HEK293 (cell line): Measurements from ENCODE around the gene ATF7IP2.

Experiments used
- CTCF ChIP-seq: fragments of 450-650 bp; formaldehyde crosslinking; IDR thresholded peaks from 2 replicates; pipeline ENCODE4 v1.5.1; 2016; ENCODE audit warnings: missing biosample characterization, missing genetic modification characterization
- HOXA7 ChIP-seq: sonication (generic); formaldehyde crosslinking; IDR thresholded peaks from 2 replicates; pipeline ENCODE4 v1.8.1; 2022; ENCODE audit warnings: missing genetic modification reagents, borderline replicate concordance
- YY1 ChIP-seq: fragments of 450-650 bp; formaldehyde crosslinking; IDR thresholded peaks from 2 replicates; pipeline ENCODE4 v1.5.1; 2018; ENCODE audit warnings: missing biosample characterization, missing genetic modification characterization
- ZFP37 ChIP-seq: fragments of 450-650 bp; formaldehyde crosslinking; IDR thresholded peaks from 2 replicates; pipeline ENCODE4 v1.5.1; 2016; ENCODE audit warnings: missing biosample characterization, missing genetic modification characterization
- ZNF311 ChIP-seq: fragments of 450-650 bp; formaldehyde crosslinking; IDR thresholded peaks from 2 replicates; pipeline ENCODE4 v1.5.1; 2017; ENCODE audit warnings: missing biosample characterization, missing genetic modification characterization, borderline replicate concordance
- ZNF324 ChIP-seq: fragments of 450-650 bp; formaldehyde crosslinking; IDR thresholded peaks from 2 replicates; pipeline ENCODE4 v1.5.1; 2016; ENCODE audit warnings: missing biosample characterization, missing genetic modification characterization
- ZNF350 ChIP-seq: fragments of 450-650 bp; formaldehyde crosslinking; IDR thresholded peaks from 2 replicates; pipeline ENCODE4 v1.5.0; 2017; ENCODE audit warnings: missing biosample characterization, mild to moderate bottlenecking, missing genetic modification characterization
- ZNF473 ChIP-seq: fragments of 450-650 bp; formaldehyde crosslinking; IDR thresholded peaks from 2 replicates; pipeline ENCODE4 v1.5.1; 2017; ENCODE audit warnings: missing biosample characterization, missing genetic modification characterization
- ZNF513 ChIP-seq: fragments of 450-650 bp; IDR thresholded peaks from 2 replicates; pipeline ENCODE4 v1.5.1; 2018; ENCODE audit warnings: missing biosample characterization, missing genetic modification characterization
- ZNF530 ChIP-seq: fragments of 450-650 bp; formaldehyde crosslinking; IDR thresholded peaks from 2 replicates; pipeline ENCODE4 v1.5.1; 2016; ENCODE audit warnings: low read depth, missing biosample characterization, missing genetic modification characterization
- ZNF548 ChIP-seq: fragments of 450-650 bp; formaldehyde crosslinking; IDR thresholded peaks from 2 replicates; pipeline ENCODE4 v1.5.1; 2016; ENCODE audit warnings: missing biosample characterization, missing genetic modification characterization
- ZNF610 ChIP-seq: fragments of 450-650 bp; formaldehyde crosslinking; IDR thresholded peaks from 2 replicates; pipeline ENCODE4 v1.5.1; 2016; ENCODE audit warnings: missing biosample characterization, missing genetic modification characterization, borderline replicate concordance
- ZNF623 ChIP-seq: fragments of 450-650 bp; formaldehyde crosslinking; IDR thresholded peaks from 2 replicates; pipeline ENCODE4 v1.5.1; 2016; ENCODE audit warnings: missing biosample characterization, missing genetic modification characterization
- ZNF777 ChIP-seq: fragments of 450-650 bp; formaldehyde crosslinking; IDR thresholded peaks from 2 replicates; pipeline ENCODE4 v1.5.1; 2017; ENCODE audit warnings: missing biosample characterization, missing genetic modification characterization, borderline replicate concordance

GRCh38 chr16:10490141-10490540, 104.3 kb downstream of the ATF7IP2 start:
- no peak for TF ChIP-seq ZNF513 (tag by site-specific recombination)
- no peak for TF ChIP-seq ZNF777 (tag by site-specific recombination)
- TF ChIP-seq ZNF623 = no peak
- no peak for TF ChIP-seq ZNF610
- no peak for TF ChIP-seq ZNF324 (tag by site-specific recombination)
- no peak for TF ChIP-seq CTCF (tag by site-specific recombination)
- no peak for TF ChIP-seq ZFP37 (tag by site-specific recombination)
- TF ChIP-seq ZNF548 (tag by site-specific recombination) = no peak
- no peak for TF ChIP-seq HOXA7
- no peak for TF ChIP-seq ZNF311 (tag by site-specific recombination)
- no peak for TF ChIP-seq ZNF530 (tag by site-specific recombination)
- TF ChIP-seq ZNF473 (tag by site-specific recombination) = no peak
- no peak for TF ChIP-seq ZNF350 (tag by site-specific recombination)
- no peak for TF ChIP-seq YY1 (tag by site-specific recombination)
